Measurements from ENCODE around the gene NCR2.

- no peak for TF ChIP-seq POLR2A (IDR thresholded peaks at IDR 0.05; ENCODE audit: borderline replicate concordance, extremely low read depth, insufficient read depth, insufficient read length)
- TF ChIP-seq, protein P1, sequence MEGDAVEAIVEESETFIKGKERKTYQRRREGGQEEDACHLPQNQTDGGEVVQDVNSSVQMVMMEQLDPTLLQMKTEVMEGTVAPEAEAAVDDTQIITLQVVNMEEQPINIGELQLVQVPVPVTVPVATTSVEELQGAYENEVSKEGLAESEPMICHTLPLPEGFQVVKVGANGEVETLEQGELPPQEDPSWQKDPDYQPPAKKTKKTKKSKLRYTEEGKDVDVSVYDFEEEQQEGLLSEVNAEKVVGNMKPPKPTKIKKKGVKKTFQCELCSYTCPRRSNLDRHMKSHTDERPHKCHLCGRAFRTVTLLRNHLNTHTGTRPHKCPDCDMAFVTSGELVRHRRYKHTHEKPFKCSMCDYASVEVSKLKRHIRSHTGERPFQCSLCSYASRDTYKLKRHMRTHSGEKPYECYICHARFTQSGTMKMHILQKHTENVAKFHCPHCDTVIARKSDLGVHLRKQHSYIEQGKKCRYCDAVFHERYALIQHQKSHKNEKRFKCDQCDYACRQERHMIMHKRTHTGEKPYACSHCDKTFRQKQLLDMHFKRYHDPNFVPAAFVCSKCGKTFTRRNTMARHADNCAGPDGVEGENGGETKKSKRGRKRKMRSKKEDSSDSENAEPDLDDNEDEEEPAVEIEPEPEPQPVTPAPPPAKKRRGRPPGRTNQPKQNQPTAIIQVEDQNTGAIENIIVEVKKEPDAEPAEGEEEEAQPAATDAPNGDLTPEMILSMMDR (IDR thresholded peaks at IDR 0.05 in 2 of 3, conservative IDR thresholded peaks at IDR 0.05 in 1 of 3; ENCODE audit: borderline replicate concordance in 1 of 3, insufficient read depth in 1 of 3, low read depth in 2 of 3, low read length in 2 of 3): no peak
- no peak for TF ChIP-seq EZH2 (IDR thresholded peaks at IDR 0.05)
- TF ChIP-seq CBX3 (IDR thresholded peaks at IDR 0.05; ENCODE audit: low read depth): no peak
- no peak for TF ChIP-seq MAX (IDR thresholded peaks at IDR 0.05)
- TF ChIP-seq RAD21 (IDR thresholded peaks at IDR 0.05; ENCODE audit: low read depth): no peak
- no peak for TF ChIP-seq JUND (IDR thresholded peaks at IDR 0.05)
- TF ChIP-seq ATF3 (IDR thresholded peaks at IDR 0.05): no peak
- TF ChIP-seq EZH2phosphoT487 (IDR thresholded peaks at IDR 0.05; ENCODE audit: borderline replicate concordance): no peak
- no peak for TF ChIP-seq ZFX (IDR thresholded peaks at IDR 0.05)
Observed at GRCh38 chr6:41358503-41358902, 23.1 kb downstream of the NCR2 start.
